Thyroid gland (tissue), 4 donors: ENCODE data around the gene SLC48A1.

Experiments
- CTCF ChIP-seq, 6 experiments: fragments of 200-600 bp in 3 of 6; fragments of 450-650 bp in 3 of 6; sonication (generic) in 3 of 6; IDR thresholded peaks; one replicate each; pipeline ENCODE4 v1.5.1; 2016 to 2019; ENCODE audit warnings: antibody characterized with exemption in 6 of 6, mild to moderate bottlenecking in 2 of 6, inconsistent platforms in 1 of 6, moderate library complexity in 1 of 6
- POLR2A ChIP-seq, 2 donors: fragments of 450-650 bp; IDR thresholded peaks; one replicate each; pipeline ENCODE4 v1.6.1; 2017; ENCODE audit warnings: antibody characterized with exemption in 2 of 2, mild to moderate bottlenecking in 2 of 2, moderate library complexity in 1 of 2

GRCh38 chr12:47794679-47795078 is 21.6 kb downstream of the SLC48A1 start:
- no peak for TF ChIP-seq POLR2A (IDR thresholded peaks at IDR 0.05)
- TF ChIP-seq CTCF (IDR thresholded peaks at IDR 0.05): no peak
